Peyer's patch (tissue), 4 donors: Measurements from ENCODE around the gene NEK4.

Experiments
- CTCF ChIP-seq, 6 experiments: fragments of 450-650 bp in 4 of 6; fragments of 200-600 bp in 2 of 6; sonication (generic) in 1 of 6; IDR thresholded peaks; one replicate each; pipeline ENCODE4 v1.5.1; 2017 to 2019; ENCODE audit warnings: antibody characterized with exemption in 6 of 6, mild to moderate bottlenecking in 3 of 6, moderate library complexity in 1 of 6
- POLR2A ChIP-seq, 2 donors: fragments of 450-650 bp; IDR thresholded peaks; one replicate each; pipeline ENCODE4 v1.5.1; 2017; ENCODE audit warnings: antibody characterized with exemption in 2 of 2, mild to moderate bottlenecking in 2 of 2, moderate library complexity in 2 of 2

- no peak for TF ChIP-seq CTCF (IDR thresholded peaks at IDR 0.05)
- no peak for TF ChIP-seq POLR2A (IDR thresholded peaks at IDR 0.05)
These were observed 819 bp downstream of the NEK4 start for GRCh38 chr3:52769786-52770455.
